ENCODE results near the gene RASAL2.
"Not testable (repeated sequence)": the region's sequence is repeated elsewhere in the genome, so short reads cannot be mapped to it uniquely, and the experiment has no call there.

Gene RASAL2

DNA sequence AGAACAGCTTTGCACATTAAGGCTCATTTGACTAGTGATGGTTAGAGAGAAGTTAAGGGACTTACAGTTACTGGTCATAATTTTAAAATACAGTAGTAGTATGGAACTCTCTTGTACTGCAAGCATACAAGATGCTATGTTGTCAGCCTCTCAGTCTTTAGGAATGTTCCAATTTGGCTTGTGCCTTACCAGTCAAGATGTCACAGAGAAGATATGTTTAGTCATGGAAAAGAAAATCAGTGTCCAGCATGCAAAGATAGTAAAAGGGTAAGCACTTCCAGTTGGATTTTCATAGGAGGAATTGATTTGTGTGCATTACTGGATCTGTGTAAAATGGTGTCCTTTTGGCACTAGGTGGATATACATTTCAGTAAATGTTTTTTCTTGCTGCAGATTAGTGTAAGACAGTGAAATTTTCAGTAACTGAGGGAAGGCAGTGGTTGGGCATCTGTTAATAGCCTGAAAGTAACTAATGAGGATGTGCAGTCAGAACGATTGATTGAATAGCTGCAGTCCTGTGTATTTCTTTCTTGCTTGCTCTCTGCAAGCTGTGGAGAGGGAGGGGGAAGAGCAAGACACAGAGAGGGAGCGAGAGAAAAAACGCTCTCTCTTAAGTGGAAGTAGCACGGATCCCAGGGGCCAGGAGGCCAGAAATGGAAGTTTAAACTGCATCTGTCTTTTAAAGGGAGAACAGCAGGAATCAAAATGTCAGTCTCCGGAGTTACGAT is 294.7 kb downstream of the RASAL2 start:
- peak; percentile 45 for DNase-seq (ENCODE audit: low read depth, low spot score)
- TF ChIP-seq, protein P1, sequence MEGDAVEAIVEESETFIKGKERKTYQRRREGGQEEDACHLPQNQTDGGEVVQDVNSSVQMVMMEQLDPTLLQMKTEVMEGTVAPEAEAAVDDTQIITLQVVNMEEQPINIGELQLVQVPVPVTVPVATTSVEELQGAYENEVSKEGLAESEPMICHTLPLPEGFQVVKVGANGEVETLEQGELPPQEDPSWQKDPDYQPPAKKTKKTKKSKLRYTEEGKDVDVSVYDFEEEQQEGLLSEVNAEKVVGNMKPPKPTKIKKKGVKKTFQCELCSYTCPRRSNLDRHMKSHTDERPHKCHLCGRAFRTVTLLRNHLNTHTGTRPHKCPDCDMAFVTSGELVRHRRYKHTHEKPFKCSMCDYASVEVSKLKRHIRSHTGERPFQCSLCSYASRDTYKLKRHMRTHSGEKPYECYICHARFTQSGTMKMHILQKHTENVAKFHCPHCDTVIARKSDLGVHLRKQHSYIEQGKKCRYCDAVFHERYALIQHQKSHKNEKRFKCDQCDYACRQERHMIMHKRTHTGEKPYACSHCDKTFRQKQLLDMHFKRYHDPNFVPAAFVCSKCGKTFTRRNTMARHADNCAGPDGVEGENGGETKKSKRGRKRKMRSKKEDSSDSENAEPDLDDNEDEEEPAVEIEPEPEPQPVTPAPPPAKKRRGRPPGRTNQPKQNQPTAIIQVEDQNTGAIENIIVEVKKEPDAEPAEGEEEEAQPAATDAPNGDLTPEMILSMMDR (IDR thresholded peaks at IDR 0.05; ENCODE audit: low read depth, low read length), result no peak
- in situ Hi-C loops (cut with HindIII; ENCODE audit: low sequenced_read_pairs), result no loop called here
- H3K4me3 ChIP-seq (ENCODE audit: low read depth, low read length), result no peak overlapping the region

DNA sequence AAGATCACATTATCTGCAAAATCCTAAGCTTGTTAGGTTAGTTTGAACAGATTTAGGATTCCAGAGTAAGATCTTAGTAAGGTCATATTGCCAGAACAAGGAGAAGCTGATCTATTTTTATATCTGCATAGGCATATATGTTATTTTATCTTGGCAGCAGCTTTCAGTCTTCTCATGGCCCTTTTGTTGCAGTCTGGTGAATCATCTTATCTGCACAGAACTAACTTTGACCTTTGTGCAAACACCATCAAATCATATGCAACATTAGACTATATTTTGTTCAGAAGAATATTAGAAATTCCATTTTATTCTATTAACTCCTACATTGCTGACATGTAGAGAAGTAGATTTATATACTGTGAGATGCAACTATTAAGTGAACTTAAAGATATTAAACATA is 295.5 kb downstream of the RASAL2 start:
- TF ChIP-seq, protein P1 (IDR thresholded peaks at IDR 0.05; ENCODE audit: low read depth, low read length), result no peak

DNA sequence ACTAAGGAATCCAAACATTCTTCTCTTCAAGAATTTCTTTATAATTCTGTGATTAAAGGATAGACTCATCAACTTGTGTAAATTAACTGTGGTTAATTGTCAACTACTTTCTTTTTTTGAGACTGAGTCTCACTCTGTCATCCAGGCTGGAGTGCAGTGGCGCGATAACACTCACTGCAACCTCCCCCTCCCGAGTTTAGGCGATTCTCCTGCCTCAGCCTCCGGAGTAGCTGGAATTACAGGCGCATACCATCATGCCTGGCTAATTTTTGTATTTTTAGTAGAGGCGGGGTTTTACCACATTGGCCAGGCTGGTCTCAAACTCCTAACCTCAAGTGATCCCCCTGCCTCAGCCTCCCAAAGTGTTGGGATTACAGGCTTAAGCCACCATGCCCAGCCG is 296.4 kb downstream of the RASAL2 start:
- DNase-seq (ENCODE audit: low read depth, low spot score); H3K4me3 ChIP-seq (ENCODE audit: low read depth, low read length); in situ Hi-C loops (cut with HindIII; ENCODE audit: low sequenced_read_pairs): not testable (repeated sequence)

More for the DNA sequence above, 295.5 kb downstream of the RASAL2 start:
- H3K4me3 ChIP-seq (ENCODE audit: low read depth, low read length), result no peak overlapping the region
- no peak for DNase-seq (ENCODE audit: low read depth, low spot score)
- in situ Hi-C loops (cut with HindIII; ENCODE audit: low sequenced_read_pairs), result no loop called here

DNA sequence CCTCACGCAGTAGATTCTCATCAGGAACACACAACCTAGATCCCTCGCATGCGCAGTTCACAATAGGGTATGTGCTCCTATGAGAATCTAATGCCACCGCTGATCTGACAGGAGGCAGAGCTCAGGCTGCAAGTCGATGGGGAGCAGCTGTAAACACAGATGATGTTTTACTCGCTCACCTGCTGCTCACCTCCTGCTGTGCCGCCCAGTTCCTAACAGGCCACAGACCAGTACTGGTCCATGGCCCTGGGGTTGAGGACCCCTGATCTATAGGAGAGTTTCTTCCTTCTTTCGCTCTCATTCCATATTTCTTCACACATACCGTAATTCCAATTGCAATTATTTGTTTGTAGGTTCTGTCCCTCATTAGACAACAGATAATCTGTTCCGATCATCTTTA is 299.5 kb downstream of the RASAL2 start:
- in situ Hi-C loops (cut with HindIII; ENCODE audit: low sequenced_read_pairs), result no loop called here
- TF ChIP-seq, protein P1 (IDR thresholded peaks at IDR 0.05; ENCODE audit: low read depth, low read length), result no peak
- no peak overlapping the region for H3K4me3 ChIP-seq (ENCODE audit: low read depth, low read length)
- no peak for DNase-seq (ENCODE audit: low read depth, low spot score)

DNA sequence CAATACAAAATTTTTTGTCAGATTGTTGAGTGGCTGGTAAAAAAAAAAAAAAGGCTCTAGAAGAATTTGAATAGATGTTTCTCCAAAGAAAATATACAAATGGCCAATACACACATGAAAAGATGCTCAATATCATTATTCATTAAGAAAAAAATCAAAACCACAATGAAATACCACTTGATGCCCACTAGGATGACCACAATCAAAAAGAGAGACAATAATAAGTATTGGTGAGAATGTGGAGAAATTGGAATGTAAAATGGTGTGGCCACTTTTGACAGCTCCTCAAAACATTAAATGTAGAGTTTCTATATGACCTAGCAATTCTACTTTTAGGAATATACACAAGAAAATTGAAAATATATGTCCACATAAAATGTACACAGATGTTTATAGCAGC is 302.9 kb downstream of the RASAL2 start:
- in situ Hi-C loops (cut with HindIII; ENCODE audit: low sequenced_read_pairs), result no loop called here
- DNase-seq (ENCODE audit: low read depth, low spot score), result no peak
- no peak overlapping the region for H3K4me3 ChIP-seq (ENCODE audit: low read depth, low read length)
- TF ChIP-seq, protein P1 (IDR thresholded peaks at IDR 0.05; ENCODE audit: low read depth, low read length), result no peak

DNA sequence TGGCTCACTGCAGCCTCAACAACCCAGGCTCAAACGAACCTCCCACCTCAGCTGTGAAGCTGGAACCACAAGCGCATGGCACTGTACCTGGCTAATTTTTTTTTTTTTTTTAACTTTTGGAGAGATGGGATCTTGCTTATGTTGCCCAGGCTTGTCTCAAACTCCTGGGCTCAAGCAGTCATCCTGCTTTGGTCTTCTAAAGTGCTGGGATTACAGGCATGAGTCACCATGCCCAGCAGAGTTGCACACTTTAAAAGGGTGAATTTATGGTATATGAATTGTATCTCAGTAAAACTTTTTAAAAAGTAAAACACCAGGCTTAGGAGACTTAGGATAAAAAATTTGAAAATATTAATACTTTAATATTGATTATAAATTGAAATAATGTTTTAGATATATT is 303.8 kb downstream of the RASAL2 start:
- in situ Hi-C loops (cut with HindIII; ENCODE audit: low sequenced_read_pairs), result no loop called here
- TF ChIP-seq, protein P1 (IDR thresholded peaks at IDR 0.05; ENCODE audit: low read depth, low read length), result no peak
- DNase-seq (ENCODE audit: low read depth, low spot score), result peak; percentile 19
- no peak overlapping the region for H3K4me3 ChIP-seq (ENCODE audit: low read depth, low read length)

DNA sequence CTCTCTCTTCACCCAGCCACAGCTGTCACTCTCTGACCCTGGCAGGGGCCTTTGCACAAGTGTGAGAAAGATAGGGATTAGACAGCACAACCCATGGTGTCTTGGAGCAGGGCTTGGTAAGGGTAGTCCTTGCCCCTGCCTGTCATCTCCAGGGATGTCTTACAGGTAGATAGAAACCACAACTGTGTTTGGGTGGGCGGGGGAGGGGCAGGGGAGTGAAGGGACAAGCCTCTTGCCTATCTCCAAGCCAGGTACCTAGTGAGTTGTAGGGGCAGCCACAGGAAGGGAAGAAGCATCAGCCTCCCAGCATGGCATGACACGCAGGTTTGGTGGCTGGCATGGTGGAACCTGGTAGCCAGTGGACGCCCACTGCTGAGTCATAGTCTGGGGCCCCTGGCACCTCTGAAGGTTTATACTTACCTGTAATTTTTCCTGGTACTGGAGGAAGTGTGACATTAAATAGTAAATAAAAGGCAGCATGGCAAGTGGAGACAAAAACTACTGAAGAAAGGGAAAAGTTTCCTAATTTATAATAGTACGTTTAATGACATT is 305.3 kb downstream of the RASAL2 start:
- no peak for DNase-seq (ENCODE audit: low read depth, low spot score)
- in situ Hi-C loops (cut with HindIII; ENCODE audit: low sequenced_read_pairs), result no loop called here
- H3K4me3 ChIP-seq (ENCODE audit: low read depth, low read length), result no peak overlapping the region
- TF ChIP-seq, protein P1 (IDR thresholded peaks at IDR 0.05; ENCODE audit: low read depth, low read length), result no peak

Measured in astrocyte of the spinal cord (primary cell).